Ramos (cell line): ENCODE results near the gene MMP27.
"Not testable (repeated sequence)": the region's sequence is repeated elsewhere in the genome, so short reads cannot be mapped to it uniquely, and the experiment has no call there.

Source experiments
- in situ Hi-C: fragments of 300-500 bp; cut with MboI; formaldehyde crosslinking; loops from one replicate; pipeline ENCODE4 v1.14.3; 2022; ENCODE audit warnings: low sequenced_read_pairs; ENCODE audit not compliant: unreplicated experiment

MMP27 gene, protein sequence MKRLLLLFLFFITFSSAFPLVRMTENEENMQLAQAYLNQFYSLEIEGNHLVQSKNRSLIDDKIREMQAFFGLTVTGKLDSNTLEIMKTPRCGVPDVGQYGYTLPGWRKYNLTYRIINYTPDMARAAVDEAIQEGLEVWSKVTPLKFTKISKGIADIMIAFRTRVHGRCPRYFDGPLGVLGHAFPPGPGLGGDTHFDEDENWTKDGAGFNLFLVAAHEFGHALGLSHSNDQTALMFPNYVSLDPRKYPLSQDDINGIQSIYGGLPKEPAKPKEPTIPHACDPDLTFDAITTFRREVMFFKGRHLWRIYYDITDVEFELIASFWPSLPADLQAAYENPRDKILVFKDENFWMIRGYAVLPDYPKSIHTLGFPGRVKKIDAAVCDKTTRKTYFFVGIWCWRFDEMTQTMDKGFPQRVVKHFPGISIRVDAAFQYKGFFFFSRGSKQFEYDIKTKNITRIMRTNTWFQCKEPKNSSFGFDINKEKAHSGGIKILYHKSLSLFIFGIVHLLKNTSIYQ

DNA sequence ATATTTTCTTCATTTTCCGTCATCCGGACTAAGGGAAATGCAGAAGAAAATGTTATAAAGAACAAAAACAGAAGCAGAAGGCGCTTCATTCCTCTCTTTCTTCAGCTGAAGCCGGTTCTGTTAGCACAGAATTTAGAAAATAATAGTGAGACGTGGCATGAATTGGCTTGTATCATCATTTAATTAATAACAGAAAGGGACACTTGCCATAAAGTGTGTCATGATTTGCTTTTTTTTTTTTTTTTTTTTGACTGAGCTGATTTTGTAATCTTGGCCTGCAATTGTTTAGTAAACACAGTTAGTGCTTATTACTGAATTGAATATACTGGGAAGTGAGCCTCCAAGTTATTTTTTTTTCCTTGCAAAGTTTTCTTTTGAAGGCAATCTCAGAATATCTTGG is at the start of gene MMP27:
Gene MMP27, minus strand, starts transcription at position 144 of the 400 bp plus-strand sequence. Its CDS starts 55 bp downstream, at position 89.
- in situ Hi-C loops, result no loop called here

DNA sequence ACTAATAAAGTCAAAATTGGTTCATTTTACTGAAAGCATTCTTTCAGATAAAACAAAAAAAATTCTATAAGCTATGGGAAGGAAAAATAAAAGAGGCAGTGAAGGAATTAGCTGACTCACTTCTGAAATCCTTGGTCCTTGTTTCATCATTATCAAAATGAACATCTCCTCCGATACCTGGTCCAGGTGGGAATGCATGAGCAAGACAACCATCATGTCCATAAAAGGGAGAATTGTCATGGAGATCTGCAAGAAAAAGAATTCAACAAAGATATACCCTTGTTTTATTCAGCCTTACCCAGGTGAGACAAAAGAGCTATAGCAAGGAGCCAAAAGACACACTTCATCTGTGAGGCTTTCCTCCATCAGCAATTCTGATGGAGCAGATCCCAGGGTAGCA is 47.7 kb upstream of the MMP27 start:
- in situ Hi-C loops, result no loop called here

DNA sequence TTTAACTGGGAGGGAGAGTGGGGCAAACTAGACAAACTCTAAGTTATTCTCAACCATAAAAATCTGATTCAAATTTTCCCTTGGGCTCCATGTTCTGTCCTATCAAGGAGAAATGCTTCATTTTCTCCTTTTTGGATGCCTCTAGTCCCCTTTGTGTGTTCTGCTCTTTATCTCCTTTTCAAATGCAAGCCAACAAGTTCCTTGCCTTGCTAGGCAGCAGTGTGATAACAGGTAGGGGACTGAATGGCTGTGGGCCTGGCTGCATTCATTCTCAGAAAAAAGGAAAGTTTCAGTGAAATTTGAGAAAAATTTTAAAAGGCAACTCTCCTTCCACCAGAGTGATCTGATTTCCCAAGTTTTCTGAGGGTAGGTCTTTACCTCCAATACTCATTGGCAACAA is 46.1 kb upstream of the MMP27 start:
- in situ Hi-C loops, result no loop called here

DNA sequence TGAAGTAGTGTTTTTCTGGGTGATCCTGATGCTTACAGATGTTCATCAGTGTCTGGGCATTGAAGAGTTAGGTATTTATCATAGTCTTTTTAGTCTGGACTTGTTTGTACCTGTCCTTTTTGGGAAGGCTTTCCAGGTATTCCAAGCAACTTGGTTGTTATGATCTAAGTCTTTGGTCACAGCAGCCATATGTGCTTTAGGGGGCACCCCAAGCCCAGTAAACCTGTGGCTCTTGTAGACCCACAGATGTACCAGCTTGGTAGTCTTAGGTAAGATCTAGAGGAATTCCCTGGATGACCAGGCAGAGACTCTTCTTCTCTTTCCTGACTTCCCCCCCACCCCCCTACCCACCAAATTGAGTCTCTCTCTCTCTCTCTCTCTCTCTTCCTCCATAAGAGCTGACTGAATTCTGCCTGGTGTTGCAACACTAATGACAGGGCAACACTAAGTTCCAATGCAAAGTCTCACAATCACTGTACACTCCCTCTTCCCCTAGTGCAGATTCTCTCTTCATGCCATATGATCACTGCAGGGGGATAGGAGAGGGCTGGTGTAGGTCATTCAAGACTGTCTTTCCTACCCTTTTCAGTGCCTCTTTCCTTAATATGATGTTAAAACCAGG is 43.6 kb upstream of the MMP27 start:
- in situ Hi-C loops, result no loop called here

DNA sequence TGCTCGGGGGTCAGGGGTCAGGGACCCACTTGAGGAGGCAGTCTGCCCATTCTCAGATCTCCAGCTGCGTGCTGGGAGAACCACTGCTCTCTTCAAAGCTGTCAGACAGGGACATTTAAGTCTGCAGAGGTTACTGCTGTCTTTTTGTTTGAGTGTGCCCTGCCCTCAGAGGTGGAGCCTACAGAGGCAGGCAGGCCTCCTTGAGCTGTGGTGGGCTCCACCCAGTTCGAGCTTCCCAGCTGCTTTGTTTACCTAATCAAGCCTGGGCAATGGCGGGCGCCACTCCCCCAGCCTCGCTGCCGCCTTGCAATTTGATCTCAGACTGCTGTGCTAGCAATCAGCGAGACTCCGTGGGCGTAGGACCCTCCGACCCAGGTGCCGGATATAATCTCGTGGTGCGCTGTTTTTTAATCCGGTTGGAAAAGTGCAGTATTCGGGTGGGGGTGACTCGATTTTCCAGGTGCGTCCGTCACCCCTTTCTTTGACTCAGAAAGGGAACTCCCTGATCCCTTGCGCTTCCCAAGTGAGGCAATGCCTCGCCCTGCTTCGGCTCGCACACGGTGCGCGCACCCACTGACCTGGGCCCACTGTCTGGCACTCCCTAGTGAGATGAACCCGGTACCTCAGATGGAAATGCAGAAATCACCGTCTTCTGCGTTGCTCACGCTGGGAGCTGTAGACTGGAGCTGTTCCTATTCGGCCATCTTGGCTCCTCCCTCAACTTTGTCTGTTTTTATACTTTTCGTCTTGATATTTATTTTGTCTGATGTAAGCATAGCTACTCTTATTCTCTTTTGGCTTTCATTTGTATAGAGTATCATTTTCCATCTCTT is 41.4 kb upstream of the MMP27 start:
- in situ Hi-C loops, result not testable (repeated sequence)

DNA sequence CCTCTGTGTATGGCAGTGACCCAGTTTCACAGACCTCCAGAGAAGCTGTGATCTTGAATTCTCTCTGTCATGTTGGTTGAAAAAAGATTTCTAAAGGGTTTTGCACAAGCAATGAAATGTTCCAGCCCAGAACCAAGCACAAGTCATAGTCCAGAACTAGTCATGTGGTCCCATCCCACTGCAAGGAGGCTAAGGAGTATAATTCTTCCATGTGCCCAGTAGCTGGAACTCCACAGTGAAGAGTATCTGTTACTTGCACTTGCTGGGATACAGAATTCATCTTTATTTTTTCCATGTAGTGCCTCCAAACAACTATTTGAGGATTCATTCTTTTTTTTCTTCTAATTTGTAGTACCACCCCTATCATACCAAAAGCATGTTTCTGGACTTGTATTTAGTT is 29.1 kb upstream of the MMP27 start:
- in situ Hi-C loops, result no loop called here

DNA sequence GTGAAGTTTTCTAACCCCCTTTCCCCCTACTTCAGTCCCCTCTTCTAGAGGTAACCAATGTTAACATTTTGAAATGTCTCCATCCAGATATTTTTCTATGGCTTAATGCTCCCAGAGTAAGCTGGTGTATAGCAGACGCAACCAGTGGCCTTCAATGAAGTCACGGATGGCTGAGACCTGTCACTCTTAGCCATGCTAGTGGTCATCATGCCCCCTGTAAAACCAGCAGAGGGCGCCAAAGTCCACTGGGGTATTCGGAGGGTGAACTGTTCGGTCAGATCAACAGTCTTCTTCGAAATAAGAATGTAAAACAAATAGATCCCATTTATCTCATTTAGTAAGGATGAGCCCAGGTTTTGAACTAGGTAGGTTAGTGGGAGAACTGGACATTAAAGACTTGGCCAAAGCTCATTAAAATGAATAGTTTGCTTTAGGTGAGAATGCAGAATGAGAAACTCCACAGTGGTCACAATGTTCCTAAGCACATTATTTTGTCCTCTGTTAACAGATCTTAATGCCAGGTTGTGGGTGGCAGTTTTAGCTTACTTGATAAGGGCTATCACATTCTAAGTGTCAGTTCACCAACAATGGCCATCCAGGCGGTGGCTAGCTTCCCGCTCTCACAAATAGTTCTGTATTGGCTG is 27.8 kb upstream of the MMP27 start:
- in situ Hi-C loops, result no loop called here

DNA sequence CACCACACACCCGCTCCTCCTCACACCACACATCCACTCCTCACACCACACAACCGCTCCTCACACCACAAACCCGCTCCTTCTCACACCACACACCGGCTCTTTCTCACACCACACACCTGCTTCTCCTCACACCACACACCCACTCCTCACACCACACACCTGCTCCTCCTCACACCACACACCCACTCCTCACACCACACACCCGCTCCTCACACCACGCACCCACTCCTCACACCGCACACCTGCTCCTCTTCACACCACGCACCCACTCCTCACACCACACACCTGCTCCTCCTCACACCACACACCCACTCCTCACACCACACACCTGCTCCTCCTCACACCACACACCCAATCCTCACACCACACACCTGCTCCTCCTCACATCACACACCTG is 25.4 kb upstream of the MMP27 start:
- in situ Hi-C loops, result not testable (repeated sequence)

DNA sequence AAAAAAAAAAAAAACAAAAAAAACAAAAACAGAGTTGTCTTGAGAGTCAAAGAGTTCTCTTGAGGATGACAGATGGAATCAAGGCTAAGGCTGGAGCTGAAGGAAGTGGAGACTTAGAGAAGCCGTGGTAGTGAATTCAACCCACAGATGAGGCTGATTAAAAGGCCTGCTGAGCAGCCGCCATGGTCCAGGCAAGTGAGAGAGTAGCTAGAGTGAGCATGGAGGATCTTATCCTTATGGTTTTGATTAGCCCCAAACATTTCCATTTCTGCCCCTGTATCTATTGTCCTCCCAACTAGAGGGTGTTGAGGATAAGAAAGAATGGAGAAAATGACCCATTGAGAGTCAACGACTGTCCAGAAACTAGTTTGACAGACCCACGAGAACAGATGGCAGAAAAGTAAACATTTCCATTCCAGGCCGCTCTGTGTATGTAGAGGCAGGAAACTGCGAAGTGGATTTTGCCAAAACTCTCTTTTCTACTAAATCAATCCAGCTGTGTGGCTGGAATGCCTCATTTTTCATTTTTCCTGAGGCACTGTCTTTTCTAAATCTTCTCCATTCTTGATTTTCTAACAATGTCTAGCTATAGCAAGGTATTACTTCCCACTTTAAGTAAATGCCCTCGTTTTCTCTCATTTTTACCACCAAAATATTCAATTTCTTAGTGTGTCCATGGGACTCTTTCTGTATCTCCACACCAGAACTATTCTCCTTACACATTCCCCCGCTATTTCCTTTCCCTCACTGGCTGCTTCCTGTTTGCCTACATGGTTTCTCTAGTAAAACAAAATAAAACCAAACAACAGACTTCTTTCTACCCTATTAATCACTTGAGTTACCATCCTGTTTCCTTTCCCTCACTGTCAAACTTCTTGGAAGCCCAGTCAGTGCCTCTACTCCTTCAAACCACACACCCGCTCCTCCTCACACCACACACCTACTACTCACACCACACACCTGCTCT is 24.6 kb upstream of the MMP27 start:
- in situ Hi-C loops, result no loop called here

DNA sequence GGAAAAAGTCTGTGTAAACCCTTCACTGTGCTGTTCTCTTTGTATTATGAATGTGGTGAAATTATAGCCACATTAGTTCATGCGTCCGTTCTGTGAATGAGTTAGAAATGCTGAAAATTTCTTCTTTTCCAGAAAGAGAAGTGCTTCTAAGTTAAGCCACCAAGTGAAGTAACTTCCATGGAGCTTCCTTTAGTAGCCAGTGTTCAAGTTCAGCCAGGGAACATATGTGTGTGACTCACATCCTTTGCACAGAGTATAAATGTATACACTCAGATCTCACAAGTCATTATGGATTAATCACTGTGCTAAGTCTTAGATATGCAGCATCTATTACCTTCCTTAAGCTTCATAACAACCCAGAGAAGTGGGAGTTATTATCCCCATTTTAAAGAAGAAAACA is 22.3 kb upstream of the MMP27 start:
- in situ Hi-C loops, result no loop called here

DNA sequence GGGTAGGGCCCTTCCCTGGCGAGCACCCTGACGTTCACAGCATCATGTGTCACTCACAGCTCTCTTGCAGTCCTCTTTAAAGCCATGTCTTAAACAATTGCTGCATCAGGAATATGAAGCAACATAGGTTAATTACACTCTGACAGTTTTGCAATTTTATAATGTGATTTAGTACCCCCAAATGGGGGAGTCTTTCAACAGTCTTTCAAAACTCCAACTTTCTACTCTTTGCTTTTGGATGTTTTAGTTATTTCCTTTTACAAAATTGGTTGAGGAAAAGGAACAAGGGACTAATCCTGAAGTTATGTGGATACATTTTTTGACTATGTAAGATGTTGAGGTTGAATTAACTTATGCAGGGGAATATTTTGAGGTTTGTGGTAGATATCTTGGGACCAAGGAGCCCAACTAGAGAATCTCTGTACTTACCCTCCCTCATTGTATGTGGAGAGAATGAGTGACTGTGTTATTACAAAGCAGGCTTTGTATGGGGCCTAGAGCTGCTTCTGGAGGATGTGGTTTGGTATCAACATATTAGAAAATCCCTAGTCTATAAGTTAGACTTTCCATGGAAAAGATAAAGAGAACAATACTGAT is 19.4 kb upstream of the MMP27 start, which contains the start of gene MMP8:
Gene MMP8, minus strand, starts transcription at position 51 of the 597 bp plus-strand sequence. CDS start 99 bp downstream, outside the sequence.
- in situ Hi-C loops, result no loop called here

DNA sequence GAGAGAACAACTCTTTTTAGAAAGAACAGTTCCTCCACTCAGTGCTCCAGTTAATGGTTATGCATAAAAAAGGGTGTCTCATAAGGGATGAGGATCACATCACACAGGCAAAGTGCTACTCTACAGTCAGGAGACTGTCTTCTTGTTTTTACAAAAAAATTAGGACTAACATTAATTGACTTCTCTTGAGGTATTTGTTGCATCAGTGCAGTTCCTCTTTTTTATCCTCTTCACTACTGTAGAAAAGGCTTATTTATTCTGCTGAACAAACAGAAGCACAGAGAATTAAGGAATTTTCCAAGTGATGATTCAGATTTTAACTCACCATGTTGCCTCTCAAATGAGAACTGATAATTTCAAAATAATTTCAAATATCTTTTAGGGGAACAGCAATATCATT is 17.3 kb upstream of the MMP27 start:
- in situ Hi-C loops, result no loop called here

DNA sequence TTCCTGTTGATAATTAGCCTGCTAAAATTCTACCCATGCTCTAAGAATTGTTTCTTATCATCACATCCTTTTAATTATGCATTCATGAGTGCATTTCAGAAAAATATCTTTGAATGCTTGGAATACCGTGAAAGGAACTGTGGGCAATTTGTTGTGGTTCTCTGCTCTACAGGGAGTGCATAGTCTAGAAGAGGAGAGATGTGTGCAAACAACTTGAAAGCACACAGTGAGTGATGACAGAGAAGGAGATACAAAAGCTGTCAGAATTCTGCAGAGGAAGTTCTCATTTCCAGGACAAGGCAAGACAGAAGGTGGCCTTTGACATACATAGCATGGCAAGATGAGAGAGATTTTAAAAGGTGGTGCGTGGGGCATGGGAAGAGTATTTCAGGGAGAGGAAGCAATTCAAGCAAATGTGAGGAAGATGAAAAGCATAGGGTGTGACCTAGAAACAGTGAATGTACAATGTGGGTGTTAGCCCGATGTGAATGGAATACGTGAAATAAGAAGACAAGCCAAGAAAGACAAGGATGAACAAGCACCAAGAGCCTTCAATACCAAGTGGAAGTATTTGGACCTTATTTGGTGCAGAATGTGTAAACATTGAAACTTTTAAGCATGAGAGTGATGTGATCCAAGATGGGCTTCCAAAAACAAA is 14.2 kb upstream of the MMP27 start:
- in situ Hi-C loops, result no loop called here

DNA sequence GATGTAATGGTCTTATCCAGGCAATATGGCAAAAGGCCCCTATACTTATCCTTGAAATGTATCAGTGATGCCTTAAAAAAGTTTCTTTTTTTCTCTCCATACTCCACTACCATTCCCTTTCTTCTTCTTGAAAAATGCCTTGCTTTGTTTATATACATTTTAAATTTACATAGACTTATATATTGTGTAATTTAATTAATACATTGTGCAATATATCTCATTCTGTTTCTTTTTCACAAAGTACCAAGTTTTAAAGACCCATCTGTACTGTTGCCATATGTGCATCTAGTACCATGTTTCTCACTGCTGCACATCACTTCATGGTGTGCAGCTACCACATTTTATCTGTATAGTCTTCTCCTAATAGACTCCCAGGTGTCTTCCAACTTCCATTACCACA is 11.7 kb upstream of the MMP27 start:
- in situ Hi-C loops, result no loop called here

DNA sequence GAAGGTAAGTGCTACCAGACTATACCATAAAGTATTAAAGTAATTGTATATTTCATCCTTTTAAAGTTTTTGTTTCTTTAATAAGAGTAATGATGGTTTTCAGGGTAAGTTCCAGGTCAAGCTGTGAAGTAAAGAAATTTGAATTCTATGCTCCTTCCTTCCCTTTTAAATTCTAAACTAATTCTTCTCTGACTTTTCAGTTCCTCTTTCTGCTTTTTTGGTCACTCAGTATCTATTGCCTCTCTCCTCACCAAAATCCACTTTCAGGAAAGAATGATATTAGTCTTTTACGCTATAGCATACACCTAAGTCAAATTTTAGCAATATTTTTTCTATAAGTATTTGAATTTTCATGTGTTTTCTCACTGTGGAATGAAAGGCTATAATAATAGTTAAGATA is 11.0 kb upstream of the MMP27 start:
- in situ Hi-C loops, result no loop called here

DNA sequence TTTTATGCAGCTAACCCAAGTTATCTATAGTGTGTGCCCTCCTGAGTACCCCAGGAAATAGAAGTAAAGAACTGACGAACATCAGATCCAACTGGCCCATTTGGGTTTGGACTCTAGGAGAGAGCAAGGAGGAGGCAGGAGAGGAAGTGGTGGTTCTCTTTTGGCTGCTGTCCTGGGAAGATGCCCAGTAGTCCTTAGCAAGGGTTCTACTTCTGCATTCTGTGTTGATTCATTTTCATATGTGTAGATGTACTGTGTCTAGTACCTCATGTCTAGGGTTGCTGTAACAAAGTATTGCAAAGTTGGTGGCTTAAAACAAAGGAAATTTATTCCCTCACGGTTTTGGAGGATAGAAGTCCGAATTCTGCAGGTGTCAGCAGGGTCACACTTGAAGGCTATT is 6.6 kb upstream of the MMP27 start:
- in situ Hi-C loops, result no loop called here

DNA sequence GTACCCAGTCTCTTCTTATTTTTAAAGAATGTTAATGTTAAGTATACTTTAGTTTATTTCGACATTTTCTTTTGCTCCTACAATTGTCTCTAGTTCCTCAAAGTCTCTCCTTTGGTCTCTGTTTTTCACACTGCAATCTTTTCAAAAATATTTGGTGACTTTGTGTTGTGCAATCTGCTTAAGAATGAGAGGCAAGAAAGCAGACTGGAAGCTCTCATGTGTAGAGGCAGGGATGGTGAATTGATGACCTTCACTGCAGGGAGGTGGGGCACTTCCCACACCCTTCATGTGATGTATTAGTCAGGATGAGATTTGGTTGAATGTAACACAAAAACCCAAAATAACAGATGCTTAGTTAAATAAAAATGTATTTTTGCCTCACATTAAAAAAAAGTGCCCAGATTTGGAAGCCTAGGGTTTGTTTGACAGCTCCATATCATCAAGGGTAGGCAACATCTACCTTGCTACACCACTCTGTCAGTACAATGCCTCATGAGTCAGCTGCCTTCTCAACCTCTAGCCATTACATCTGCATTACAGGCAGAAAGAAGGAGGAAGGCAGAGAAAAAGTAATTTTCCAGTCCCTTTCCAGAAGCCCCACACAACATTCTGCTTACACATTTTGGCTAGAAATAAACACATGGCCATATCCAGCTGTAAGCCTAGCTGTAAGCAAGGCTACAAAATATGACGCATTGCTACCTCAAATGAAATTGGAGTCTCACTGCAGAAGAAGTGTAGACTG is 3.8 kb upstream of the MMP27 start:
- in situ Hi-C loops, result no loop called here

DNA sequence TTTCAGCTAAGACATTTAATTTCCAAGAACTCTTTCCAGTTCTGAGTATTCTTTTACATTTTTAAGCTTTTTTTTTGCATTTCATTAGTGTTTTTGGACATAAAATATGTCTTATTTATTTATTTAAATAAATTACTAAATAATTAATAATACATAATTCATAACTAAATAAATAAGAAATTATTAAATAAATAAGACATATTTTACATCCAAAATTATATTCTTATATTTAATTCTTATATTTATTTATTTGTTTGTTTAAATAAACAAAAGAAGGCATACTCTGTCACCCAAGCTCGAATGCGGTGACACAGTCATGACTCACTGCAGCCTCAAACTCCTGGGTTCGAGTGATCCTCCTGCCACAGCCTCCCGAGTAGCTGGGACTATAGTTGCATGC is 3.1 kb upstream of the MMP27 start:
- in situ Hi-C loops, result no loop called here
